ENCODE measurements around the gene DHH.

DNA sequence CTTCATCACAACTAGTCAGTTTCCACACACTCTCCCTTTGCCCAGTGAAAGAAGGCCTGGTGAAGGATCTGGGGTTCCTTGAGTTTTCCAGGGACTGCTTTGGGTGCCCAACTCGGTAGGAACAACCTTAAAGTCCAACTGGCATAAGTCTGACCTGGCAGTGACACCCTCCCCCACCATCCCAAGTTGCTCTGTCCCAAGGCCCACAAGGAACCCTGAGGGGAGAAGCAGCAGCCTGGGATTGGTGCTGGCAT, 35.6 kb downstream of the DHH start:
- no peak for TF ChIP-seq POLR2A (IDR thresholded peaks at IDR 0.05)
- TF ChIP-seq, protein P1, sequence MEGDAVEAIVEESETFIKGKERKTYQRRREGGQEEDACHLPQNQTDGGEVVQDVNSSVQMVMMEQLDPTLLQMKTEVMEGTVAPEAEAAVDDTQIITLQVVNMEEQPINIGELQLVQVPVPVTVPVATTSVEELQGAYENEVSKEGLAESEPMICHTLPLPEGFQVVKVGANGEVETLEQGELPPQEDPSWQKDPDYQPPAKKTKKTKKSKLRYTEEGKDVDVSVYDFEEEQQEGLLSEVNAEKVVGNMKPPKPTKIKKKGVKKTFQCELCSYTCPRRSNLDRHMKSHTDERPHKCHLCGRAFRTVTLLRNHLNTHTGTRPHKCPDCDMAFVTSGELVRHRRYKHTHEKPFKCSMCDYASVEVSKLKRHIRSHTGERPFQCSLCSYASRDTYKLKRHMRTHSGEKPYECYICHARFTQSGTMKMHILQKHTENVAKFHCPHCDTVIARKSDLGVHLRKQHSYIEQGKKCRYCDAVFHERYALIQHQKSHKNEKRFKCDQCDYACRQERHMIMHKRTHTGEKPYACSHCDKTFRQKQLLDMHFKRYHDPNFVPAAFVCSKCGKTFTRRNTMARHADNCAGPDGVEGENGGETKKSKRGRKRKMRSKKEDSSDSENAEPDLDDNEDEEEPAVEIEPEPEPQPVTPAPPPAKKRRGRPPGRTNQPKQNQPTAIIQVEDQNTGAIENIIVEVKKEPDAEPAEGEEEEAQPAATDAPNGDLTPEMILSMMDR (IDR thresholded peaks at IDR 0.05), result no peak
- no peak for TF ChIP-seq EP300 (IDR thresholded peaks at IDR 0.05)

Measured in upper lobe of left lung (tissue), 4 donors.